ENCODE data around the gene MIPOL1. TPM values are rescaled to one million over a fixed set of nuclear protein-coding genes. Genes with fewer than 3 reads are reported as not detected.

The MIPOL1 gene
- total and polyA plus RNA-seq, 9 donors = 5.0 to 29.5 (median 20.5) TPM

GRCh38 chr14:37428954-37429353 is 231.2 kb downstream of the MIPOL1 start:
- Histone ChIP-seq H3K27me3 (no peaks in the 10 kb centered on the region), H3K4me1 (ENCODE audit: insufficient read depth) (no peaks in the 10 kb centered on the region), H3K36me3 (no peaks in the 10 kb centered on the region), H3K9me3 (no peaks in the 10 kb centered on the region), H3K27ac (no peak overlapping the region), H3K4me3 (no peak overlapping the region)
- WGBS, 3 donors = 74 to 78% (median 77%) methylated on average over 1 of the region's 1 CpG
- no peak for DNase-seq
- TF ChIP-seq EP300 (IDR thresholded peaks at IDR 0.05) (no peak), CTCF (IDR thresholded peaks at IDR 0.05) (no peak), POLR2A (IDR thresholded peaks at IDR 0.05) (no peak)
- intact Hi-C loops (cut with DNase I) = no loop called here

GRCh38 chr14:37429618-37430017 is 231.9 kb downstream of the MIPOL1 start:
- no peak overlapping the region for H3K4me3 ChIP-seq
- no peak for TF ChIP-seq POLR2A (IDR thresholded peaks at IDR 0.05)
- TF ChIP-seq EP300 (IDR thresholded peaks at IDR 0.05) = no peak
- no peak for TF ChIP-seq CTCF (IDR thresholded peaks at IDR 0.05)
- no peak overlapping the region for H3K27ac ChIP-seq
- no peak for DNase-seq
- no peaks in the 10 kb centered on the region for H3K36me3 ChIP-seq
- H3K4me1 ChIP-seq (ENCODE audit: insufficient read depth) = no peaks in the 10 kb centered on the region
- H3K27me3 ChIP-seq = no peaks in the 10 kb centered on the region
- intact Hi-C loops (cut with DNase I) = no loop called here
- 73 to 84% (median 77%) methylated on average over 1 of the region's 1 CpG for WGBS, 3 donors
- H3K9me3 ChIP-seq = no peaks in the 10 kb centered on the region

- H3K36me3 ChIP-seq = no peaks in the 10 kb centered on the region
- WGBS, 3 donors = 94 to 98% (median 95%) methylated on average over 3 of the region's 3 CpGs
- H3K9me3 ChIP-seq = no peaks in the 10 kb centered on the region
- TF ChIP-seq POLR2A (IDR thresholded peaks at IDR 0.05) (no peak), EP300 (IDR thresholded peaks at IDR 0.05) (no peak), CTCF (IDR thresholded peaks at IDR 0.05) (no peak)
- intact Hi-C loops (cut with DNase I) = no loop called here
- no peak overlapping the region for H3K4me3 ChIP-seq
- H3K27me3 ChIP-seq = no peaks in the 10 kb centered on the region
- no peak for DNase-seq
- no peak overlapping the region for H3K27ac ChIP-seq
- H3K4me1 ChIP-seq (ENCODE audit: insufficient read depth) = no peaks in the 10 kb centered on the region
Observed at GRCh38 chr14:37434867-37435266, 237.1 kb downstream of the MIPOL1 start.

GRCh38 chr14:37436519-37436918 is 238.8 kb downstream of the MIPOL1 start:
- Histone ChIP-seq H3K27me3 (no peaks in the 10 kb centered on the region), H3K4me1 (ENCODE audit: insufficient read depth) (no peaks in the 10 kb centered on the region), H3K9me3 (no peaks in the 10 kb centered on the region), H3K4me3 (no peak overlapping the region), H3K36me3 (no peaks in the 10 kb centered on the region), H3K27ac (no peak overlapping the region)
- no peak for DNase-seq
- TF ChIP-seq EP300 (IDR thresholded peaks at IDR 0.05) (no peak), POLR2A (IDR thresholded peaks at IDR 0.05) (no peak), CTCF (IDR thresholded peaks at IDR 0.05) (no peak)
- 68 to 84% (median 78%) methylated on average over 3 of the region's 3 CpGs for WGBS, 3 donors
- intact Hi-C loops (cut with DNase I) = no loop called here

GRCh38 chr14:37437490-37437889 is 239.8 kb downstream of the MIPOL1 start:
- Histone ChIP-seq H3K4me1 (ENCODE audit: insufficient read depth) (no peaks in the 10 kb centered on the region), H3K27me3 (no peaks in the 10 kb centered on the region), H3K4me3 (no peak overlapping the region), H3K36me3 (no peaks in the 10 kb centered on the region), H3K9me3 (no peaks in the 10 kb centered on the region), H3K27ac (no peak overlapping the region)
- TF ChIP-seq POLR2A (IDR thresholded peaks at IDR 0.05) = no peak
- TF ChIP-seq CTCF (IDR thresholded peaks at IDR 0.05) = no peak
- TF ChIP-seq EP300 (IDR thresholded peaks at IDR 0.05) = no peak
- no peak for DNase-seq
- 65 to 76% (median 72%) methylated on average over 2 of the region's 2 CpGs for WGBS, 3 donors
- intact Hi-C loops (cut with DNase I) = no loop called here

All from ovary (tissue), 9 donors.